Endothelial cell of umbilical vein (primary cell): ENCODE measurements around the gene DVL3.

ENCODE experiments used
- CTCF ChIP-seq, 2 donors: IDR thresholded peaks; 1 replicate in 1 of 2; 2 replicates in 1 of 2; pipeline ENCODE4 v1.5.1; 2011; ENCODE audit warnings: low read length in 2 of 2, mild to moderate bottlenecking in 2 of 2, moderate library complexity in 2 of 2, control low read depth in 1 of 2, inconsistent platforms in 1 of 2, low read depth in 1 of 2; ENCODE audit not compliant: insufficient read depth in 1 of 2; ENCODE audit errors: extremely low read depth in 1 of 2
- EZH2 ChIP-seq: IDR thresholded peaks from 2 replicates; pipeline ENCODE4 v1.6.1; 2012; ENCODE audit warnings: borderline replicate concordance, low read depth, mild to moderate bottlenecking, moderate library complexity, low read length, inconsistent platforms; ENCODE audit not compliant: severe bottlenecking
- GATA2 ChIP-seq: IDR thresholded peaks from 2 replicates; pipeline ENCODE4 v1.7.0; 2011; ENCODE audit warnings: low read depth, mild to moderate bottlenecking, moderate library complexity, mixed read lengths, low read length; ENCODE audit not compliant: insufficient read length, insufficient read depth
- JUN ChIP-seq: IDR thresholded peaks from 2 replicates; pipeline ENCODE4 v1.6.1; 2011; ENCODE audit warnings: borderline replicate concordance, low read depth; ENCODE audit not compliant: insufficient read length, insufficient read depth
- MYC ChIP-seq: IDR thresholded peaks from one replicate; pipeline ENCODE4 v1.6.1; 2011; ENCODE audit warnings: mild to moderate bottlenecking, low read depth, low read length
- POLR2A ChIP-seq: IDR thresholded peaks from 2 replicates; pipeline ENCODE4 v1.6.1; 2012; ENCODE audit warnings: low read depth, mild to moderate bottlenecking, control low read depth, low read length
- POLR2AphosphoS5 ChIP-seq: IDR thresholded peaks from 2 replicates; pipeline ENCODE4 v1.6.1; 2012; ENCODE audit warnings: low read depth, mild to moderate bottlenecking, control low read depth, low read length, moderate library complexity; ENCODE audit not compliant: insufficient read depth
- TF ChIP-seq, protein P1 (sequence below): IDR thresholded peaks from 2 replicates; pipeline ENCODE4 v1.6.1; 2011; ENCODE audit not compliant: insufficient read depth, insufficient read length

GRCh38 chr3:184126006-184126405 is 29.2 kb upstream of the DVL3 start:
- TF ChIP-seq POLR2AphosphoS5 = no peak
- no peak for TF ChIP-seq GATA2
- no peak for TF ChIP-seq POLR2A
- TF ChIP-seq CTCF (IDR thresholded peaks at IDR 0.05; ENCODE audit: extremely low read depth in 1 of 2, insufficient read depth in 1 of 2, low read depth in 1 of 2, low read length in 2 of 2) = no peak
- no peak for TF ChIP-seq EZH2
- TF ChIP-seq MYC = no peak
- TF ChIP-seq, protein P1, sequence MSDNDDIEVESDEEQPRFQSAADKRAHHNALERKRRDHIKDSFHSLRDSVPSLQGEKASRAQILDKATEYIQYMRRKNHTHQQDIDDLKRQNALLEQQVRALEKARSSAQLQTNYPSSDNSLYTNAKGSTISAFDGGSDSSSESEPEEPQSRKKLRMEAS = no peak
- TF ChIP-seq JUN = no peak
